GM18508 (cell line): Measurements from ENCODE around the gene CXCL8.

Experiments
- ATAC-seq: cut with Tn5 transposase; IDR thresholded peaks from one replicate; pipeline ENCODE4 v1.9.1; 2021; ENCODE audit warnings: moderate number of reproducible peaks; ENCODE audit not compliant: insufficient read depth, unreplicated experiment

CXCL8 gene

DNA sequence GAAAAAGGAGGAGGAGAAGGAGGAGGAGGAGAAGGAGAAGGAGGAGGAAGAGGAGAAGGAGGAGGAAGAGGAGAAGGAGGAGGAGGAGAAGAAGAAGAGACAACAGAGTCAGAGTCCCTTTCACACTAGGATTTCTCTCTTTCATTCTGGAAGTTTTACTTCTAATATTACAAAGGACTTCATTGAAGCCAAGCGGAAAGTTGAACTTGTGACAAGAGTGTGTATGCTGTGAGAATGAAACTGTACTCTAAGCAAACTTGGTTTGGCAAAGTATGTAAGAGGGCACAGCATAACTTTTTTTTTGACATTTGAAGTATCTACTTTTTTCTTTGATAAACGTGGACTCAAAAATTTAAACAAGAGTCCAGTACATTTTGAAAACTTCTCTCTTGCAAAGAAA lies 48.0 kb downstream of the CXCL8 start:
- ATAC-seq, result no peak
